HepG2 (cell line): ENCODE measurements around the gene SERTAD1. TPM values are rescaled to one million over a fixed set of nuclear protein-coding genes. Genes with fewer than 3 reads are reported as not detected.

Source experiments
- BCLAF1 ChIP-seq: fragments of 450-650 bp; IDR thresholded peaks from 2 replicates; pipeline ENCODE4 v1.6.1; 2017; ENCODE audit warnings: mild to moderate bottlenecking
- EHMT2 ChIP-seq: fragments of 200-600 bp; sonication (generic); IDR thresholded peaks from 2 replicates; pipeline ENCODE4 v1.7.0; 2017; ENCODE audit warnings: antibody characterized with exemption, low read depth, low read length, borderline replicate concordance
- FOXM1 ChIP-seq: sonication (generic); formaldehyde crosslinking; IDR thresholded peaks from 2 replicates; pipeline ENCODE4 v1.5.0; 2020; ENCODE audit warnings: missing genetic modification reagents
- HNRNPK ChIP-seq: fragments of 200-400 bp; formaldehyde crosslinking; IDR thresholded peaks from 2 replicates; pipeline ENCODE4 v1.6.1; 2018; ENCODE audit warnings: low read length, low read depth, moderate library complexity, mild to moderate bottlenecking; ENCODE audit not compliant: poor library complexity, severe bottlenecking
- HOXA5 ChIP-seq: sonication (generic); formaldehyde crosslinking; IDR thresholded peaks from 2 replicates; pipeline ENCODE4 v1.4.0; 2020; ENCODE audit warnings: missing genetic modification reagents
- KAT8 ChIP-seq: IDR thresholded peaks from 2 replicates; pipeline ENCODE4 v1.6.1; 2016; ENCODE audit warnings: missing genetic modification reagents, missing compliant biosample characterization
- MLX ChIP-seq: IDR thresholded peaks from 2 replicates; pipeline ENCODE4 v1.6.1; 2016
- MNT ChIP-seq: fragments of 450-650 bp; IDR thresholded peaks from 2 replicates; pipeline ENCODE4 v1.6.1; 2016
- STAG1 ChIP-seq: sonication (generic); formaldehyde crosslinking; IDR thresholded peaks from 2 replicates; pipeline ENCODE4 v1.4.0; 2020; ENCODE audit warnings: missing genetic modification reagents
- TAF15 ChIP-seq: fragments of 200-400 bp; formaldehyde crosslinking; IDR thresholded peaks from one replicate; pipeline ENCODE4 v1.6.1; 2018; ENCODE audit warnings: mild to moderate bottlenecking, low read depth, low read length; ENCODE audit not compliant: poor library complexity, severe bottlenecking
- TFDP2 ChIP-seq: sonication (generic); formaldehyde crosslinking; IDR thresholded peaks from 2 replicates; pipeline ENCODE4 v1.4.0; 2020; ENCODE audit warnings: missing genetic modification reagents
- ZBTB34 ChIP-seq: sonication (generic); formaldehyde crosslinking; IDR thresholded peaks from 2 replicates; pipeline ENCODE4 v1.8.0; 2022; ENCODE audit warnings: mild to moderate bottlenecking, missing genetic modification reagents
- ZFP37 ChIP-seq: sonication (generic); formaldehyde crosslinking; IDR thresholded peaks from 2 replicates; pipeline ENCODE4 v1.4.0; 2020; ENCODE audit warnings: missing genetic modification reagents, borderline replicate concordance
- ZNF10 ChIP-seq: sonication (generic); formaldehyde crosslinking; IDR thresholded peaks from 2 replicates; pipeline ENCODE4 v1.4.0; 2020; ENCODE audit warnings: mild to moderate bottlenecking, low read depth, missing genetic modification reagents, borderline replicate concordance
- ZNF256 ChIP-seq: sonication (generic); formaldehyde crosslinking; conservative IDR thresholded peaks from 2 replicates; pipeline ENCODE4 v1.4.0; 2020; ENCODE audit warnings: missing genetic modification reagents
- ZNF580 ChIP-seq: IDR thresholded peaks from 2 replicates; pipeline ENCODE4 v1.6.1; 2016; ENCODE audit warnings: low read depth, borderline replicate concordance
- ZNF703 ChIP-seq: sonication (generic); formaldehyde crosslinking; IDR thresholded peaks from 2 replicates; pipeline ENCODE4 v1.5.1; 2020; ENCODE audit warnings: missing genetic modification reagents, mild to moderate bottlenecking, moderate library complexity, borderline replicate concordance
- ZSCAN21 ChIP-seq: sonication (generic); formaldehyde crosslinking; IDR thresholded peaks from 2 replicates; pipeline ENCODE4 v1.8.0; 2022; ENCODE audit warnings: mild to moderate bottlenecking, missing genetic modification reagents, moderate library complexity, borderline replicate concordance
- ZUFSP ChIP-seq: sonication (generic); formaldehyde crosslinking; IDR thresholded peaks from 2 replicates; pipeline ENCODE4 v1.9.0; 2021; ENCODE audit warnings: missing genetic modification reagents, mild to moderate bottlenecking, borderline replicate concordance
- polyA plus RNA-seq, 8 experiments: library from polyadenylated mRNA; depleted of rRNA in 3 of 8; stranded (reverse) in 7 of 8; unstranded in 1 of 8; fragments of >200 nt; fragmentation: Illumina TruSeq in 4 of 8; extraction: Trizol in 4 of 8; gene quantifications; 2 replicates each; pipeline versions ENCODE4 v1.2.1 to v1.2.3, GENCODE V29; 2011 to 2016; ENCODE audit warnings: low read depth in 4 of 8, missing spikeins in 1 of 8, mixed read lengths in 1 of 8; ENCODE audit not compliant: insufficient read depth in 1 of 8
- total RNA-seq, 5 experiments: library from RNA; depleted of rRNA; stranded (reverse); fragments of >200 nt; fragmentation: Illumina TruSeq; extraction: Trizol; gene quantifications; 2 replicates each; pipeline ENCODE4 v1.2.3, GENCODE V29; 2016; ENCODE audit warnings: low read depth in 1 of 5

SERTAD1 gene
- total and polyA plus RNA-seq, 2 of the 13 experiments (the other 11 are each of a cell fraction or from before 2014, with no cell fraction given), result 4.3 to 4.5 TPM

GRCh38 chr19:40461669-40462221 is 36.0 kb upstream of the SERTAD1 start (continued):
- no peak for TF ChIP-seq MNT
- no peak for TF ChIP-seq ZNF580 (CRISPR knock-in tag)
- no peak for TF ChIP-seq ZUFSP (CRISPR knock-in tag)
- TF ChIP-seq HNRNPK, result no peak
- TF ChIP-seq FOXM1 (CRISPR knock-in tag), result no peak
- no peak for TF ChIP-seq TAF15
- 0 out of 2 replicates have a peak, but pooled peaks have one; percentile 6 for TF ChIP-seq STAG1
- no peak for TF ChIP-seq ZNF256 (CRISPR knock-in tag)
- no peak for TF ChIP-seq BCLAF1
- TF ChIP-seq ZBTB34 (CRISPR knock-in tag), result no peak
- TF ChIP-seq ZNF703 (CRISPR knock-in tag), result no peak
- TF ChIP-seq ZSCAN21, result 0 out of 2 replicates have a peak, but pooled peaks have one; percentile 45
- TF ChIP-seq ZFP37 (CRISPR knock-in tag), result no peak
- no peak for TF ChIP-seq HOXA5 (CRISPR knock-in tag)
- no peak for TF ChIP-seq EHMT2
- TF ChIP-seq ZNF10 (CRISPR knock-in tag), result no peak
- no peak for TF ChIP-seq KAT8 (CRISPR knock-in tag)
- peak; percentile 31; the same call in 1 of the 2 replicates for TF ChIP-seq MLX (CRISPR knock-in tag)
- peak; percentile 36; the same call in 1 of the 2 replicates for TF ChIP-seq TFDP2
